Activated CD4-positive, alpha-beta memory T cell treated with anti-CD3 and anti-CD28 coated beads for 36 hours (primary cell): ENCODE data around the gene DAD1. TPM values are rescaled to one million over a fixed set of nuclear protein-coding genes. Genes with fewer than 3 reads are reported as not detected.
"Not testable (repeated sequence)": the region's sequence is repeated elsewhere in the genome, so short reads cannot be mapped to it uniquely, and the experiment has no call there.

Source experiments
- CTCF ChIA-PET: fragments of 350-600 bp; sonication (Branson Sonifier 250); formaldehyde crosslinking; loops from one replicate; lab custom pipeline; 2021; ENCODE audit warnings: antibody characterized with exemption, inconsistent platforms; lab: Charles Lee
- POLR2A ChIA-PET: fragments of 350-600 bp; sonication (Branson Sonifier 250); formaldehyde crosslinking; loops from one replicate; lab custom pipeline; 2021; ENCODE audit warnings: antibody characterized with exemption; lab: Charles Lee
- DNase-seq: peaks from one replicate; pipeline ENCODE4 v3.0.0-alpha.2; 2020
- H3K27ac Mint-ChIP-seq: one replicate; pipeline ENCODE4 v1.8.0; 2021; ENCODE audit warnings: mixed read lengths
- H3K27me3 Mint-ChIP-seq: one replicate; pipeline ENCODE4 v1.8.0; 2021; ENCODE audit warnings: mixed read lengths
- H3K36me3 Mint-ChIP-seq: one replicate; pipeline ENCODE4 v1.8.0; 2021; ENCODE audit warnings: mixed read lengths
- H3K4me1 Mint-ChIP-seq: one replicate; pipeline ENCODE4 v1.8.0; 2021; ENCODE audit warnings: low read depth, mixed read lengths
- H3K4me3 Mint-ChIP-seq: one replicate; pipeline ENCODE4 v1.8.0; 2021; ENCODE audit warnings: mild to moderate bottlenecking, mixed read lengths
- H3K9me3 Mint-ChIP-seq: one replicate; pipeline ENCODE4 v1.8.0; 2021; ENCODE audit warnings: mixed read lengths
- intact Hi-C: fragments of 100-400 bp; cut with micrococcal nuclease; formaldehyde crosslinking; loops from one replicate; pipeline ENCODE4 v1.15.1; 2023
- total RNA-seq, 2 experiments: library from RNA; stranded (reverse); gene quantifications; one replicate each; pipeline ENCODE4 v1.2.3, GENCODE V29; 2021

DAD1 gene
- total RNA-seq, 2 experiments from 2014 or later: 292 to 305 TPM

DNA sequence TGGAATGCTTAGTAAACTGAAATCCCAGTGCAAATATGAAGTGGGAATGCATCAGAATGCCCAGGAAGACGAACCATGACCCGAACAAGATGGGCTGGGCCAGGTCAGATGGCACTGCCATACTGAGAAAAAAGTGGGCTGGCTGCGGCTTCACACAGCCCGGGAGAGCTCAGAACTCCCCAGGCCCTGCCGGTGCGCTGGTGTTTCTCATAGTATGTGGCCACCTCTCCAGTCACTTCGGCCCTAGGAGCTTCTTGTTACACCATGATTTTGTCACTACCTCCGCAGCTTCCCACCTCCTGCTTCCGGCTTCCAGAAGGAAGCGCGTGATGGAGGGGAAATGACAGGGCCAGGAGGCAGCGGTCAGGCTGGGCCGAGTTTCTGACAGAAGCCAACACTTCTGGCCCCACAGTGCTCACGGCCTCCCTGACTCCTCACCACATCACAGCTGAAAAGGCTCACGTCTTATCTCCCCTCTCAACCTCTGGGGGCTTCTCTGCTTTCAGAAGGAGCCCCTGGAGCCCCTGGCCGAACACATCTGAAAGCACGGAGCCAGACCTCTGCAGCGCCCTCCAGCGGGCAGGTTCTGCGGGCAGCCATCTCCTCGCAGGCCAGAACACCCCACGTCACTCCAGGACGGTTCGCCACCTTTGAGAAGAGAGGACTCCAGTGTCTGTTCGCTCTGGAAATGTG lies 30.7 kb downstream of the DAD1 start:
- intact Hi-C loops: loop anchor here (5.0 to 10.0 kb wide), 8 partner anchors 241 to 1291 kb away; partner anchors contain the start of genes CHD8 and HNRNPC
- Mint-ChIP-seq H3K9me3 (peaks cover 3% of the 10 kb centered on the region), H3K27ac (peak overlapping the region; percentile 99), H3K36me3 (peaks cover 19% of the 10 kb centered on the region), H3K4me1 (peaks cover 84% of the 10 kb centered on the region), H3K27me3 (peaks cover 4% of the 10 kb centered on the region), H3K4me3 (peak overlapping the region; percentile 78)
- POLR2A ChIA-PET: interaction anchor here (0.7 to 5.2 kb wide), 16 partner anchors 8 to 645 kb away, joined by 3 to 77 read pairs (median 3); partner anchors contain the start of gene OXA1L
- CTCF ChIA-PET: interaction anchor here (0.5 to 5.6 kb wide), 24 partner anchors 9 to 835 kb away, joined by 3 to 268 read pairs (median 4); partner anchors contain the start of gene LRP10
- DNase-seq: peak; percentile 88

- Mint-ChIP-seq H3K27ac (peak overlapping the region; percentile 99), H3K27me3 (peaks cover 4% of the 10 kb centered on the region), H3K36me3 (peaks cover 21% of the 10 kb centered on the region), H3K4me1 (peaks cover 84% of the 10 kb centered on the region), H3K4me3 (peak overlapping the region; percentile 78), H3K9me3 (peaks cover 3% of the 10 kb centered on the region)
- DNase-seq: no peak
- POLR2A ChIA-PET: interaction anchor here (0.7 to 5.2 kb wide), 16 partner anchors 8 to 644 kb away, joined by 3 to 77 read pairs (median 3); partner anchors contain the start of gene OXA1L
- intact Hi-C loops: loop anchor here (1.0 to 10.0 kb wide), 17 partner anchors 12 to 1291 kb away; partner anchors contain the start of genes CHD8, HNRNPC, MRPL52 and RBM23
- CTCF ChIA-PET: interaction anchor here (0.6 to 5.6 kb wide), 23 partner anchors 8 to 835 kb away, joined by 3 to 268 read pairs (median 5); partner anchors contain the start of gene LRP10
Measured at GRCh38 chr14:22557846-22558220, 31.2 kb downstream of the DAD1 start.

GRCh38 chr14:22556990-22557623 lies 31.9 kb downstream of the DAD1 start:
- Mint-ChIP-seq H3K27me3 (peaks cover 4% of the 10 kb centered on the region), H3K4me1 (peaks cover 87% of the 10 kb centered on the region), H3K4me3 (peak overlapping the region; percentile 78), H3K27ac (peak overlapping the region; percentile 99), H3K36me3 (peaks cover 26% of the 10 kb centered on the region), H3K9me3 (peaks cover 3% of the 10 kb centered on the region)
- ChIA-PET POLR2A (interaction anchor here (0.6 to 12.9 kb wide), 28 partner anchors 9 to 808 kb away, joined by 3 to 268 read pairs (median 7); partner anchors contain the start of genes DAD1, LRP10 and OXA1L), CTCF (interaction anchor here (0.6 to 6.0 kb wide), 47 partner anchors 11 to 917 kb away, joined by 3 to 273 read pairs (median 6); partner anchors contain the start of genes AJUBA, DAD1, LRP10 and OXA1L)
- intact Hi-C loops: loop anchor here (1.0 to 10.0 kb wide), 23 partner anchors 13 to 1290 kb away; partner anchors contain the start of genes CHD8, DAD1, HNRNPC and LRP10
- DNase-seq: peak; percentile 94

- DNase-seq: peak; percentile 99
- Mint-ChIP-seq H3K27me3 (peaks cover 4% of the 10 kb centered on the region), H3K9me3 (peaks cover 3% of the 10 kb centered on the region), H3K4me1 (peaks cover 87% of the 10 kb centered on the region), H3K4me3 (peak overlapping the region; percentile 78), H3K27ac (peak overlapping the region; percentile 99), H3K36me3 (peaks cover 34% of the 10 kb centered on the region)
- intact Hi-C loops: loop anchor here (1.0 to 10.0 kb wide), 19 partner anchors 19 to 1289 kb away; partner anchors contain the start of genes CHD8, DAD1, HNRNPC and LRP10
- ChIA-PET POLR2A (interaction anchor here (0.6 to 12.9 kb wide), 43 partner anchors 9 to 807 kb away, joined by 3 to 268 read pairs (median 6); partner anchors contain the start of genes DAD1, LRP10 and OXA1L), CTCF (interaction anchor here (0.6 to 6.0 kb wide), 67 partner anchors 10 to 916 kb away, joined by 3 to 273 read pairs (median 5); partner anchors contain the start of genes AJUBA, DAD1, LRP10 and OXA1L)
Measured at GRCh38 chr14:22556021-22556989, 32.7 kb downstream of the DAD1 start.

DNA sequence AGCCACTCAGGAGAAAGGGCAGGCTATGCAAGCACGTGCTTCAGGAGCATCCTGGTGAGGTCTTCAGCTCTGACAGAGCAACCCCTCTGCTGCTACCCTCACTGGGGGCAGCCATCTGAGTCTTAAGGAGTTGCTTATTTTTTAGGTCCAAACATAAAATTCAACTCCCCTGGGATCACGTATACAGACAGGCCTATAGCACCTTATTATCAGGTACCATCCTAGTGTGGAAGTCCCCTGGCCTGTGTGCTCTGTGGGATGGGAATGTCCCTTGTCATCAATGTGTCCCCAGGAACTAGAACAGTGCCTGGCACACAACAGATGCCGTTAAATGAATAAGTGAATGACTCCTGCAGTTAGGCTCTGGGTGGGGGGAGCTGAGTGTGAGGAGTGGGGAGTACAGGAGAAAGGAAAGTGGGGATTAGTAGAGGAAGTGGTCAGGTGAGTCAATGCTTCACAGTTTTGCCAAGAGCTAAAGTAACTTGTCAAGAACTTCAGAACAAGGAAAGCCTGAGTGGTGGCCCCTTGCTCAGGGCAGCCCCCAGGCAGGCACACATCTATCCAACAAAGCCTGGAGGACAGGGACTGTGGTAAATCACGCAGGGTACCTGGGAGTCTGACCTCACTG lies 33.5 kb downstream of the DAD1 start:
- DNase-seq: peak; percentile 87
- Mint-ChIP-seq H3K9me3 (peaks cover 3% of the 10 kb centered on the region), H3K4me1 (peaks cover 87% of the 10 kb centered on the region), H3K4me3 (peak overlapping the region; percentile 78), H3K27ac (peak overlapping the region; percentile 99), H3K27me3 (peaks cover 4% of the 10 kb centered on the region), H3K36me3 (peaks cover 43% of the 10 kb centered on the region)
- POLR2A ChIA-PET: interaction anchor here (0.6 to 12.9 kb wide), 40 partner anchors 9 to 807 kb away, joined by 3 to 268 read pairs (median 6); partner anchors contain the start of genes DAD1 and LRP10
- intact Hi-C loops: loop anchor here (1.0 to 10.0 kb wide), 19 partner anchors 18 to 1288 kb away; partner anchors contain the start of genes CHD8, DAD1, HNRNPC and LRP10
- CTCF ChIA-PET: interaction anchor here (0.6 to 6.0 kb wide), 54 partner anchors 9 to 915 kb away, joined by 3 to 273 read pairs (median 5); partner anchors contain the start of genes AJUBA, DAD1, LRP10 and OXA1L

- Mint-ChIP-seq H3K27me3 (peaks cover 4% of the 10 kb centered on the region), H3K9me3 (peaks cover 3% of the 10 kb centered on the region), H3K4me1 (peaks cover 87% of the 10 kb centered on the region), H3K4me3 (peak overlapping the region; percentile 78), H3K36me3 (peaks cover 46% of the 10 kb centered on the region), H3K27ac (peak overlapping the region; percentile 99)
- POLR2A ChIA-PET: interaction anchor here (0.7 to 12.9 kb wide), 26 partner anchors 8 to 709 kb away, joined by 3 to 268 read pairs (median 10); partner anchors contain the start of gene DAD1
- intact Hi-C loops: loop anchor here (5.0 to 10.0 kb wide), 8 partner anchors 237 to 1287 kb away; partner anchors contain the start of genes CHD8 and HNRNPC
- CTCF ChIA-PET: interaction anchor here (0.6 to 6.0 kb wide), 19 partner anchors 8 to 716 kb away, joined by 3 to 273 read pairs (median 9); partner anchors contain the start of gene DAD1
- peak; percentile 59 for DNase-seq
Measured at GRCh38 chr14:22554498-22555383, 34.3 kb downstream of the DAD1 start.

- Mint-ChIP-seq H3K4me3 (peak overlapping the region; percentile 80), H3K27ac (peak overlapping the region; percentile 99), H3K4me1 (peaks cover 87% of the 10 kb centered on the region), H3K36me3 (peaks cover 54% of the 10 kb centered on the region)
- POLR2A ChIA-PET: interaction anchor here (1.0 to 12.9 kb wide), 8 partner anchors 8 to 46 kb away, joined by 4 to 268 read pairs (median 74); no protein-coding TSS in a partner anchor
- not testable (repeated sequence) for H3K9me3 Mint-ChIP-seq, H3K27me3 Mint-ChIP-seq
- peak; percentile 43 for DNase-seq
- CTCF ChIA-PET: interaction anchor here (3.5 to 6.0 kb wide), 2 partner anchors 15 to 22 kb away, joined by 28 to 273 read pairs; no protein-coding TSS in a partner anchor
- intact Hi-C loops: loop anchor here (10.0 kb wide), 1 partner anchor 1099 kb away; the partner anchor contains the start of gene CHD8
Measured at GRCh38 chr14:22553861-22554497, 35.0 kb downstream of the DAD1 start.

DNA sequence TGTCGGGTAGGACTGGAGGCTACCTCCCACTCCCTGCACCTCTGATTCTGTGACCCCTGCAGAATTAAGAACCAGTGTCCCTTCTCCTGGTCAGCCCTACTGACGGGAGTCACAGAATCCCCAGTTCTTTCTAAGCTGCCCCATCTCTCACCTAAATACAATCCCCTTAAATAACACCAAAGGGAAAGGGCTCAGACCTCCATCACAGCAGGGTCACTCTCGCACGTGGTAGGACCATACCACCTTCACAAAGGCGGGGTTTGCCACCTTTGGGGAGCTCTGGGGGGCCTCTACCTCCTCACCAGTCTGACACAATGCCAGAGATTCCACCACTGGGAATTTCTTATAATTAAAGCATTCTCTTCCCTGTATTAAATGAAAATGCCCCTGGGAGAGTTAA lies 35.6 kb downstream of the DAD1 start:
- ChIA-PET POLR2A (interaction anchor here (1.0 to 12.9 kb wide), 11 partner anchors 12 to 441 kb away, joined by 3 to 268 read pairs (median 39); no protein-coding TSS in a partner anchor), CTCF (interaction anchor here (0.9 to 6.0 kb wide), 2 partner anchors 15 to 22 kb away, joined by 3 to 273 read pairs; no protein-coding TSS in a partner anchor)
- Mint-ChIP-seq H3K27me3 (peaks cover 4% of the 10 kb centered on the region), H3K27ac (peak overlapping the region; percentile 99), H3K4me3 (peak overlapping the region; percentile 80), H3K4me1 (peaks cover 86% of the 10 kb centered on the region), H3K36me3 (peaks cover 58% of the 10 kb centered on the region), H3K9me3 (peaks cover 3% of the 10 kb centered on the region)
- intact Hi-C loops: loop anchor here (10.0 kb wide), 1 partner anchor 1099 kb away; the partner anchor contains the start of gene CHD8
- peak; percentile 24 for DNase-seq
